ENCODE results near the gene MAP4K2.

GRCh38 chr11:64774144-64774543 lies 28.9 kb downstream of the MAP4K2 start:
- TF ChIP-seq MXI1 (IDR thresholded peaks at IDR 0.05; ENCODE audit: low read depth, low read length): no peak
- TF ChIP-seq RCOR1 (IDR thresholded peaks at IDR 0.05; ENCODE audit: low read length): no peak
